GM12878 (cell line): ENCODE data around the gene MAB21L3. TPM values are rescaled to one million over a fixed set of nuclear protein-coding genes. Genes with fewer than 3 reads are reported as not detected.

ENCODE experiments used
- ATAC-seq: fragments of 200-7000 bp; cut with Tn5 transposase; 3 replicates; pipeline ENCODE4 v1.9.1; 2020; ENCODE audit warnings: mild to moderate bottlenecking, moderate library complexity
- BruUV-seq: library from RNA; stranded (reverse); fragments of 400-500 nt; replicated peaks from 2 replicates; lab custom pipeline; 2021; lab: Mats Ljungman, UMichigan
- CTCF ChIA-PET: fragments of 300-600 bp; sonication (Branson Sonifier 250); formaldehyde crosslinking; extraction: SDS; loops from one replicate; lab custom pipeline; 2021; ENCODE audit warnings: inconsistent platforms; lab: Yijun Ruan, JAX
- POLR2A ChIA-PET: fragments of 350-600 bp; formaldehyde crosslinking; extraction: SDS; loops from one replicate; lab custom pipeline; 2021; ENCODE audit warnings: inconsistent platforms; lab: Charles Lee
- RAD21 ChIA-PET: fragments of 300-600 bp; sonication (Branson Sonifier 250); formaldehyde crosslinking; loops from one replicate; lab custom pipeline; 2023; ENCODE audit warnings: antibody characterized with exemption; ENCODE audit not compliant: unreplicated experiment; lab: Charles Lee
- SMC1A ChIA-PET: fragments of 300-600 bp; sonication (Branson Sonifier 250); formaldehyde crosslinking; loops from one replicate; lab custom pipeline; 2023; ENCODE audit not compliant: unreplicated experiment, uncharacterized antibody; lab: Charles Lee
- DNase-seq: peaks from one replicate; pipeline ENCODE4 v3.0.0-alpha.2; 2011; ENCODE audit warnings: low read depth, low spot score
- FAIRE-seq: peaks from 3 replicates; lab custom pipeline; 2011; peaks lifted over from hg19 to GRCh38; lab: Jason Lieb, UNC
- H2AFZ ChIP-seq: 2 replicates; pipeline ENCODE4 v1.6.0; 2011; ENCODE audit warnings: low read depth, low read length, control low read depth; ENCODE audit not compliant: control insufficient read depth
- H3K27ac ChIP-seq: 2 replicates; pipeline ENCODE4 v1.5.1; 2011; ENCODE audit warnings: control low read depth; ENCODE audit not compliant: control insufficient read depth, insufficient read depth
- H3K27me3 ChIP-seq, 2 experiments: replicated peaks in 1 of 2; 2 replicates each; pipeline versions ENCODE4 v1.6.0 to v1.6.1; 2011; ENCODE audit warnings: low read length in 1 of 2; ENCODE audit not compliant: control insufficient read depth in 2 of 2, insufficient read depth in 2 of 2
- H3K36me3 ChIP-seq, 2 experiments: 2 replicates each; pipeline ENCODE4 v1.5.1; 2011; ENCODE audit warnings: low read length in 1 of 2; ENCODE audit not compliant: control insufficient read depth in 2 of 2, insufficient read depth in 2 of 2
- H3K4me1 ChIP-seq: 2 replicates; pipeline ENCODE4 v1.6.1; 2011; ENCODE audit warnings: mild to moderate bottlenecking, low read length, moderate library complexity, mixed read lengths; ENCODE audit not compliant: control insufficient read depth, insufficient read depth
- H3K4me2 ChIP-seq: 2 replicates; pipeline ENCODE4 v1.6.0; 2011; ENCODE audit warnings: control low read depth; ENCODE audit not compliant: control insufficient read depth, insufficient read depth
- H3K4me3 ChIP-seq: fragments of 200-600 bp; sonication (generic); 2 replicates; pipeline ENCODE4 v1.5.1; 2016
- H3K79me2 ChIP-seq: 2 replicates; pipeline ENCODE4 v1.6.0; 2011; ENCODE audit warnings: low read length; ENCODE audit not compliant: control insufficient read depth, insufficient read depth
- H3K9ac ChIP-seq: 2 replicates; pipeline ENCODE4 v1.8.0; 2011; ENCODE audit warnings: low read length, control low read depth, mixed read lengths; ENCODE audit not compliant: control insufficient read depth, insufficient read depth
- H3K9me3 ChIP-seq: replicated peaks from 3 replicates; pipeline ENCODE4 v1.5.1; 2011; ENCODE audit warnings: mild to moderate bottlenecking, low read length; ENCODE audit not compliant: control insufficient read depth, insufficient read depth
- H4K20me1 ChIP-seq: 2 replicates; pipeline ENCODE4 v1.6.0; 2011; ENCODE audit not compliant: control insufficient read depth, insufficient read depth
- BACH1 ChIP-seq: fragments of 450-650 bp; IDR thresholded peaks from 2 replicates; pipeline ENCODE4 v1.6.1; 2017; ENCODE audit warnings: mild to moderate bottlenecking, borderline replicate concordance
- BRCA1 ChIP-seq: IDR thresholded peaks from 2 replicates; pipeline ENCODE4 v1.6.1; 2011; ENCODE audit warnings: low read depth, low read length, improper control_type of control experiment
- CHD1 ChIP-seq: IDR thresholded peaks from 2 replicates; pipeline ENCODE4 v1.6.1; 2012; ENCODE audit warnings: low read depth, low read length, improper control_type of control experiment
- CHD4 ChIP-seq: fragments of 200-600 bp; sonication (generic); IDR thresholded peaks from 2 replicates; pipeline ENCODE4 v1.6.1; 2016; ENCODE audit warnings: mild to moderate bottlenecking
- EGR1 ChIP-seq, 2 experiments: IDR thresholded peaks; 1 replicate in 1 of 2; 2 replicates in 1 of 2; pipeline ENCODE4 v1.6.1; 2011 to 2012; ENCODE audit warnings: low read depth in 2 of 2, low read length in 2 of 2, borderline replicate concordance in 1 of 2, mild to moderate bottlenecking in 1 of 2, moderate library complexity in 1 of 2
- FOXK2 ChIP-seq: fragments of 450-650 bp; IDR thresholded peaks from 2 replicates; pipeline ENCODE4 v1.6.1; 2017; ENCODE audit warnings: mild to moderate bottlenecking, moderate library complexity
- HDAC6 ChIP-seq: fragments of 200-600 bp; sonication (generic); IDR thresholded peaks from one replicate; pipeline ENCODE4 v1.8.0; 2017; ENCODE audit warnings: antibody characterized with exemption; ENCODE audit not compliant: unreplicated experiment
- KAT2A ChIP-seq: conservative IDR thresholded peaks from 2 replicates; pipeline ENCODE4 v1.6.1; 2011; ENCODE audit warnings: low read depth, low read length; ENCODE audit not compliant: control insufficient read depth
- NFXL1 ChIP-seq: fragments of 450-650 bp; IDR thresholded peaks from 2 replicates; pipeline ENCODE4 v1.6.1; 2017; ENCODE audit warnings: antibody characterized with exemption, mild to moderate bottlenecking, borderline replicate concordance
- NKRF ChIP-seq: fragments of 450-650 bp; conservative IDR thresholded peaks from 2 replicates; pipeline ENCODE4 v1.6.1; 2017; ENCODE audit warnings: mild to moderate bottlenecking, moderate library complexity
- NR2C1 ChIP-seq: fragments of 450-650 bp; IDR thresholded peaks from 2 replicates; pipeline ENCODE4 v1.6.1; 2017; ENCODE audit warnings: antibody characterized with exemption, mild to moderate bottlenecking, moderate library complexity
- NRF1 ChIP-seq: conservative IDR thresholded peaks from 2 replicates; pipeline ENCODE4 v1.6.1; 2011; ENCODE audit warnings: mild to moderate bottlenecking, low read depth, low read length, improper control_type of control experiment
- RAD21 ChIP-seq: IDR thresholded peaks from 2 replicates; pipeline ENCODE4 v1.6.1; 2011; ENCODE audit warnings: mild to moderate bottlenecking, low read depth, low read length, moderate library complexity; ENCODE audit not compliant: insufficient read depth
- RUNX3 ChIP-seq: IDR thresholded peaks from 2 replicates; pipeline ENCODE4 v1.6.1; 2012; ENCODE audit warnings: low read length, inconsistent platforms
- SIX5 ChIP-seq: IDR thresholded peaks from 2 replicates; pipeline ENCODE4 v1.6.1; 2011; ENCODE audit warnings: mild to moderate bottlenecking, low read depth, low read length, moderate library complexity; ENCODE audit not compliant: severe bottlenecking
- STAT3 ChIP-seq: IDR thresholded peaks from 2 replicates; pipeline ENCODE4 v1.6.1; 2011; ENCODE audit warnings: low read depth, low read length, improper control_type of control experiment
- TCF12 ChIP-seq: IDR thresholded peaks from 2 replicates; pipeline ENCODE4 v1.6.1; 2011; ENCODE audit warnings: low read depth, mild to moderate bottlenecking, low read length
- ZBTB40 ChIP-seq: fragments of 450-650 bp; IDR thresholded peaks from 2 replicates; pipeline ENCODE4 v1.6.1; 2016; ENCODE audit warnings: mild to moderate bottlenecking, moderate library complexity, borderline replicate concordance
- ZNF207 ChIP-seq: fragments of 450-650 bp; IDR thresholded peaks from 2 replicates; pipeline ENCODE4 v1.6.1; 2014; ENCODE audit warnings: antibody characterized with exemption, mild to moderate bottlenecking, borderline replicate concordance
- ZNF274 ChIP-seq: IDR thresholded peaks from one replicate; pipeline ENCODE4 v1.8.0; 2011; ENCODE audit not compliant: insufficient read length, insufficient read depth
- WGBS: methylation state at CpG from one replicate; pipeline ENCODE4 v1.1.6; 2016; ENCODE audit warnings: low lambda C conversion rate; ENCODE audit not compliant: insufficient replicate concordance, insufficient coverage; ENCODE audit errors: missing lambda C conversion rate; 5-methylcytosine and 5-hydroxymethylcytosine counted together
- in situ Hi-C: fragments of 300-500 bp; cut with MboI; formaldehyde crosslinking; loops from 9 replicates; pipeline ENCODE4 v1.14.3; 2018; ENCODE audit warnings: mixed read lengths
- intact Hi-C: fragments of 100-400 bp; cut with micrococcal nuclease; formaldehyde crosslinking; loops from one replicate; pipeline ENCODE4 v1.14.2; 2022; ENCODE audit not compliant: unreplicated experiment
- polyA plus RNA-seq, 11 experiments: library from polyadenylated mRNA; depleted of rRNA in 4 of 11; unstranded in 6 of 11; stranded (reverse) in 5 of 11; fragments of >200 nt; fragmentation: Nextera tagmentation in 4 of 11; fragmentation: Illumina TruSeq in 1 of 11; extraction: Ambion mirVana in 4 of 11; extraction: Trizol in 1 of 11; gene quantifications; 1 replicate in 1 of 11; 2 replicates in 10 of 11; pipeline versions ENCODE4 v1.2.1 to v1.2.3, GENCODE V29; 2011 to 2016; ENCODE audit warnings: inconsistent platforms in 2 of 11, missing spikeins in 2 of 11, low read depth in 1 of 11
- total RNA-seq, 4 experiments: library from RNA; depleted of rRNA in 3 of 4; stranded (reverse); fragments of >200 nt in 3 of 4; fragmentation: Illumina TruSeq in 1 of 4; extraction: Trizol in 1 of 4; gene quantifications; 2 replicates each; pipeline versions ENCODE4 v1.2.1 to v1.2.3, GENCODE V29; 2013 to 2021

Gene MAB21L3
- total and polyA plus RNA-seq, 10 of the 15 experiments (the other 5 are each of a cell fraction or from before 2014, with no cell fraction given) = 0.18 to 18.6 (median 1.3) TPM

DNA sequence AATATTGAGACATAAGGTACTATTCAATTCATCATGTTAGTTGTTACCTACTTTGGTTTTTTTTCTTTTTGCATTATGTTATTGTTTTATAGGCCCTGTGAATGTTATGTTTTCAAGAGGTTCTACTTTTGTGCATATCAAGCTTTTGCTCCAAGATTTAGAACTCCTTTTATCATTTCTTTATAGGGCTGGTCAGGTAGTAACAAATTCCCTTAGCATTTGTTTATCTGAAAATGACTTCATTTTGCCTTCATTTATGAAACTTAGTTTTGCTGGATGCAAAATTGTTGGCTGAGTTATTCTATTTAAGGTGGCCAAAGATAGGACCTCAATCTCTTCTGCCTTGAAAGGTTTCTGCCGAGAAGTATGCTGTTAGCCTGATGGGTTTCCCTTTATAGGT is 21.3 kb upstream of the MAB21L3 start:
- SMC1A ChIA-PET = no interaction called here
- RAD21 ChIA-PET = no interaction called here

More for the DNA sequence above, 21.3 kb upstream of the MAB21L3 start:
- no peak overlapping the region for H3K4me2 ChIP-seq
- in situ Hi-C loops = no loop called here
- DNase-seq = no peak
- H4K20me1 ChIP-seq = no peaks in the 10 kb centered on the region
- H3K4me1 ChIP-seq = no peaks in the 10 kb centered on the region
- H3K4me3 ChIP-seq = no peak overlapping the region
- H3K27me3 ChIP-seq = no peaks in the 10 kb centered on the region
- no peak for TF ChIP-seq TCF12
- TF ChIP-seq NFXL1 = no peak
- TF ChIP-seq BRCA1 = no peak
- TF ChIP-seq RAD21 = no peak
- no peak for TF ChIP-seq ZBTB40
- no peak for TF ChIP-seq STAT3
- no peak for TF ChIP-seq RUNX3
- TF ChIP-seq SIX5 = no peak
- no peak for TF ChIP-seq EGR1 (IDR thresholded peaks at IDR 0.05; ENCODE audit: borderline replicate concordance in 1 of 2, low read depth in 2 of 2, low read length in 2 of 2)
- no peak for TF ChIP-seq ZNF207
- TF ChIP-seq FOXK2 = no peak
- TF ChIP-seq CHD4 = no peak
- TF ChIP-seq NRF1 = no peak
- no peak for TF ChIP-seq ZNF274
- no peak for TF ChIP-seq NKRF
- no peak for TF ChIP-seq BACH1
- no peak for TF ChIP-seq KAT2A
- no peak for TF ChIP-seq HDAC6
- TF ChIP-seq CHD1 = no peak
- no peak for TF ChIP-seq NR2C1
- TF ChIP-seq, all 136 proteins: peak for 0
- no peak for FAIRE-seq
- Histone ChIP-seq H3K36me3 (no peaks in the 10 kb centered on the region), H3K27ac (no peak overlapping the region), H3K9me3 (no peaks in the 10 kb centered on the region; the same call in 2 of the 3 replicates), H3K9ac (no peak overlapping the region), H2AFZ (no peak overlapping the region), H3K79me2 (no peaks in the 10 kb centered on the region)
- ATAC-seq = no peak
- ChIA-PET POLR2A (no interaction called here), CTCF (interaction anchor here (0.6 kb wide), 1 partner anchor 1225 kb away, joined by 5 read pairs; no protein-coding TSS in a partner anchor)
- intact Hi-C loops = no loop called here
- BruUV-seq = no TSS peak
- whole genome bisulfite sequencing = 4% methylated on average over 1 of the region's 1 CpG
